ENCODE results near the gene PFDN4. TPM values are rescaled to one million over a fixed set of nuclear protein-coding genes. Genes with fewer than 3 reads are reported as not detected.

Gene PFDN4, protein sequence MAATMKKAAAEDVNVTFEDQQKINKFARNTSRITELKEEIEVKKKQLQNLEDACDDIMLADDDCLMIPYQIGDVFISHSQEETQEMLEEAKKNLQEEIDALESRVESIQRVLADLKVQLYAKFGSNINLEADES
- total RNA-seq = 234 TPM

DNA sequence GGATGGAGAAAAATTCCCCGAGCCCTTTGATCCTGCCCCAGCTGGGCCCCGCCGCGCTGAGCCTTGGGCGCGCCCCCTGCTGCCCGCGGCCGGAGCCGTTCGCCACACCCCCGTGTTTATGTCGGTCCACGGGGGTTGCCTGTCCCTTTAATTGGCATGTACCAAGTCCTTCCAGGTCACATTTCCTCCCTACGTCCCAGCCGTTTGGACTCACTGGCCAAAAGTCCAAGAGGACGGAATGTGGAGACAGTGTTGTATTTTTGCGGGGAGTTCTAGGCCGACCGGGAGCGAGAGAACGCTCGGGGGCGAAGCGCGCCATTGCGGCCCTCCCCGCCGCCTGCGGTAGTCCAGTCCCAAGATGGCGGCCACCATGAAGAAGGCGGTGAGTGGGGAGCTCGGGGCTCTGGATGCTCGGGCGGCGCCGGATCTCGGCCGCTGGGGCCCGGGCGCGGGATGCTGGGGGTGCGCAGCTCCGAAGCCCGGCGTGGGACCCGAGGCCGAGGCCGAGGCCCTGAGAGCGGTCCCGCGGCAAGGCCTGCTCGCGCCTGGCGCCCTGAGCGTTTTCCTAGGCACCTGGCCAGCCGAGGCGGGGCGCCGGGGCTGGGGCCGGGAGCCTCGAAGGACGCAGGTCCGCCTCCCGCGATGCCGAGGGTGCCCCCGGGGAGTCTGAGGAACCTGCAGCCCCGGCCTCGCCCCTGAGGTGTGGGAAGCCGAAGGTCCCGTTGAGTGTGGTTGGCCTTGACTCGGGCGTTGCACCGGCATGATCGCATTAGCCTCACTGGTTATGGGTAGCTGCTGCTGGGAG is at the start of gene PFDN4:
Gene PFDN4 (plus strand): TSS at position 345 of the 805 bp plus-strand sequence. CDS start 14 bp downstream, at position 359.
- FAIRE-seq (no peak), DNase-seq (ENCODE audit: low spot score in 2 of 2) (peak; percentile 89)

DNA sequence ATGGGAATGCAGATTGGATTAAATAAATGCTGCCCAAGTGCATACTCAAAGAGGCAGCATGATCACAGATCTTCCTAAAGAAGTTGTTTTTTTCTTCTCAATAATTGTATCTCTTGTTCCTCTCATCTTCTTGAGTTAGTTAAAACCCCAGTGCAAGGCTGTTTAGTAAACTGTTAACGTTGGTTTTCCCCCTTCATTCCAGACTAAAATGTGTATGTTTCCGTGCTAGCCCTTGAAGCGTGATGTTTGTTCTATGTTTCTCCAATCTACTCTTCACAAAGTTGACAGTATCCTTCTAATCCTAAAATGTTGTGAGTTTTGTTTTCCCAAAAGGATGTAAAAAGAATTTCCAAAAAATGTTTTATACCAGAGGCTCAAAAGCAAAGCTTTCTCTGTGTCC is 49.7 kb upstream of the PFDN4 start:
- DNase-seq (ENCODE audit: low spot score in 2 of 2) (no peak), FAIRE-seq (no peak)

GRCh38 chr20:54158856-54159418 is 49.0 kb upstream of the PFDN4 start:
- FAIRE-seq (no peak), DNase-seq (ENCODE audit: low spot score in 2 of 2) (no peak)

DNA sequence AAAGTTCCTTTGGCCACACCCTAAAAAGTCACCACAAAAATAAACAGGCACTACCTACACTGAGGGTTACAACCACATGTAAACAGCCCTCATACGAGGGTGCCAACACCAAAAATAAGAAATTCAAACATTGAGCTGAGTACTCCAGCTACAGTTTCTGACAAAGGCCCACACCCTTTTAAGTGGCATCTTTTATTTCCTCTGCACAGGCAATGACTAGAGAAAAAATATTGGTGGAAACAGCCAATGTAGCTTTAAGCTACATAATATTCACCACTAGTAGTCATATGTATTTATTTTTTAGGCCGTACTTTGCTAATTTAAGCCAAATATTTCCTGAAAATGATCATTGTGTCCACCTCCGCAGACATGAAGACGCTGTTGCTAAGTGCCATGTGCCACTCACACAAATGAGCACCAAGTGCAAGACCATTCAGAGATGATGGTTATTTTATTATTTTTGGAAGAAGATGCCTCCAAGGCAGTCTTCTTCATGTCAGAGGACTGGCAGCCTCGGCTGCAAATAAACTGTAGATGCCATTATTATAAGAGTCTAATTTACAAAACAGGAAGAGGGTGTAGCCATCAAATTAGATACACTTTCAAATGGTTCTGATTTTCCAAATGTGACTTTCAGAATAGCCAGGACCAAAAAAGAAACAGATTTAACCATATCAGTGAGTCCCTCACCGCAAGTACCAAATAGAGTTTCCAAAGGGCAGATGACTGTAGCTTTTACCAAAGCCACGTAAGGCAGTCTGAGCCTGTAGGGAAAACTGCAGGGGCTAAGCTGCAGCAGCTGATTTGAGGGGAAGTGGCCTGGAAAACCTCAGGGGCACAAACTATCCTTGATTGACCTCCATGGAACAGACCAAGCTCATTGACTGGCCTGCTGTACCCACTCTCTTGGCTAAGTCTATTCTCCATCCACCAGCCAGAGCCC is 47.6 kb upstream of the PFDN4 start:
- no peak for FAIRE-seq

GRCh38 chr20:54161008-54161820 is 46.7 kb upstream of the PFDN4 start:
- DNase-seq (ENCODE audit: low spot score in 2 of 2) = no peak
- no peak for FAIRE-seq

More for the DNA sequence above, 47.6 kb upstream of the PFDN4 start:
- no peak for DNase-seq (ENCODE audit: low spot score in 2 of 2)

GRCh38 chr20:54161821-54162149 is 46.1 kb upstream of the PFDN4 start:
- FAIRE-seq = no peak

DNA sequence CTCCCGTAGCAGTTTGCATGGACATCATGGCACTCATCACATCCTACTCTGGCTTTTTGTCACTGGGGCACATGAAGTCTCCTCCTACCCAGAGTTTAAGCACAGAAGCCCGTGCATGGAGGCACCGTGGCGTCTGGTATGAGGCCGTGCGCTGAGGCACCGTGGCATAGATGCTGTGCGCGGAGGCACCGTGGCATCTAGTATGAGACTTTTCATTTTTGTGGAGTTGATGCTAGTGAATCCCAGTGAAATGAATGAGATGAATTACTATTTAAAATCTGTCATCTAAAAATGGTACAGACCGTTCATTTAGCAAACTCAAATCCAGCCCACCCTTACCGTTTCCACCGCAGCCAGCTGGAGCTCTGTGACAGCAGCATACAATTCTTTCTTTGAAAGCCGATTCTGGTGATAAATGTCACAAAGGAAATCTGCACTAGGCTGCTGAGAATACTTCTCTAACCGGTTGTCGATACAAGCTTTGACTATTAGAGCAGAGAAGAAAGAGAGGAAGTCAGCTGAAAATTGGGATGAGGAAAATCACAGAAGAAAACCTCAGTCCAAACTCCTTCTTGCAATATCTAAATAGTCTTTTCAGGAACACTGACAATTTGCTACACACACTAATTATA is 45.4 kb upstream of the PFDN4 start:
- FAIRE-seq (no peak), DNase-seq (ENCODE audit: low spot score in 2 of 2) (no peak)

More at GRCh38 chr20:54161821-54162149, 46.1 kb upstream of the PFDN4 start:
- DNase-seq (ENCODE audit: low spot score in 2 of 2) = no peak

DNA sequence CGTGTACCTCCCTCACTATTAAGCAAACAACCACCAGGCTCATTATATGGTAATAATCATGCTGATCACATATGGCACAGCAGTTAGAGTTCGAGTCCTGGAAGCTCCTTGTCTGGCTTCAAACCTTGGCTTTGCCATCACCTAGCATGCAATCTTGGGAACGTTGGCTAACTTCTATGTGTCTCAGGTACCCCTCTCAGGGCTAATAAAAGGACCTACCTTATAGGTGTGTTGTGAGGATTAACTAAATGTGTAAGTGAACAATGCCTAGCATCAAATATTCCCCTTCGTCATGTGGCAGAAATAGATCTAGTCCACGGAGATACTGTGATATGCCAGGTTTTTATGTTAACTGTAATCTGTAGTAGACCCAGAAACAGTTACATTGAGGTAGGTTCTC is 44.5 kb upstream of the PFDN4 start:
- FAIRE-seq (no peak), DNase-seq (ENCODE audit: low spot score in 2 of 2) (no peak)

DNA sequence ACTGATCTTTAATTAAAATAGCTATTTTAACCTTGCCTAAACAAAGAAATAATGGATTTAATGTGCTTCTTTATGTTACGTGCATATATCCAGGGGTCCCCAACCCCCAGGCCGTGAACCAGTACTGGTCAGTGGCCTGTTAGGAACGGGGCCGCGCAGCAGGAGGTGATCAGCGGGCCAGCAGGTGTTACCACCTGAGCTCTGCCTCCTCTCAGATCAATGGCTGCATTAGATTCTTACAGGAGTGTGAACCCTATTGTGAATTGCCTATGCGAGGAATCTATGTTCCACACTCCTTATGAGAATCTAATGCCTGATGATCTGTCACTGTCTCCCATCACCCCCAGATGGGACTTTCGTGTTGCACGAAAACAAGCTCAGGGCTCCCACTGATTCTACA is 42.9 kb upstream of the PFDN4 start:
- no peak for DNase-seq (ENCODE audit: low spot score in 2 of 2)
- FAIRE-seq = no peak

DNA sequence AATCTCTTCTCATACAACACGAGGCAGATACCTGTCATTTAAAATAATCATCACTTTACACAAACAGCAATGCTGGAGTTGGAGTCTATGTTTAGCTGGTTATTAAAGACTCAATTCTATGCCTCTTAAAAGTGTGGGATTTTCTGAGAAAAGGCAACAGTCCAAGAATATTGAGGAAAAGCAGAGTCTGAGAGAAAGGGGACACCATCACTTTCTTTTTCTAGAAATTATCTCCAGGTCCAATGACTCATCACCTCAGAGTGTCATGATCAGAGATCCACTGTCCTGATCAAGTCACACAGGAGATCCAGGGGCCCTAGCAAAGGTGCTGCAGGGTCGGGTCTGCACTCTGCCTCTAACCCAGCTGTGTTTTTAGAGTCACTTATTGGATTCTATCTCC is 42.1 kb upstream of the PFDN4 start:
- DNase-seq (ENCODE audit: low spot score in 2 of 2) = no peak
- FAIRE-seq = no peak

DNA sequence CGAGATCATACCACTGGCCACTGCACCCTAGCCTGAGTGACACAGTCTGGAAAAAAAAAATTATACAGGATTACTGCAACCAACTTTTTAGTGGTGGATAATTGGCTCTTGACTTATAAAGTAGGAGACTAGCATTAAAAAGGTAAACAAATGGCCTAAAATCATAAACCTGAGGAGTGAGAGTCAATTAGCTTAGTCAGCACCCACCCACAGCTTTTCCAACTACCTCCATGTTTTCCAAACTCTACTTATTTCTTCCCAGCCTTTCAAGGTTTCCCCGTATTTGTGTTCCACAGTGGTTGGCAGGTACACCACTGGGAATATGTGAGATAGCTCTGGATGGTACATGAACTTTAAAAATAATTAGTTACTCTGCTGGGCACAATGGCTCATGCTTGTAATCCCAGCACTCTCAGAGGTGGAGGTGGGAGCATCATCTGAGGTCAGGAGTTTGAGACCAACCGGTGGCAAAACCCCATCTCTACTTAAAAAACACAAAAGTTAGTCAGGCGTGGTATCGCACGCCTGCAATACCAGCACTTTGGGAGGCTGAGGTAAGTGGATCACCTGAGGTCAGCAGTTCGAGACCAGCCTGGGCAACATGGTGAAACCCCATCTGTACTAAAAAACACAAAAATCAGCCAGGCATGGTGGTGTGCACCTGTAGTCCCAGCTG is 40.8 kb upstream of the PFDN4 start:
- DNase-seq (ENCODE audit: low spot score in 2 of 2) = no peak
- FAIRE-seq = no peak

DNA sequence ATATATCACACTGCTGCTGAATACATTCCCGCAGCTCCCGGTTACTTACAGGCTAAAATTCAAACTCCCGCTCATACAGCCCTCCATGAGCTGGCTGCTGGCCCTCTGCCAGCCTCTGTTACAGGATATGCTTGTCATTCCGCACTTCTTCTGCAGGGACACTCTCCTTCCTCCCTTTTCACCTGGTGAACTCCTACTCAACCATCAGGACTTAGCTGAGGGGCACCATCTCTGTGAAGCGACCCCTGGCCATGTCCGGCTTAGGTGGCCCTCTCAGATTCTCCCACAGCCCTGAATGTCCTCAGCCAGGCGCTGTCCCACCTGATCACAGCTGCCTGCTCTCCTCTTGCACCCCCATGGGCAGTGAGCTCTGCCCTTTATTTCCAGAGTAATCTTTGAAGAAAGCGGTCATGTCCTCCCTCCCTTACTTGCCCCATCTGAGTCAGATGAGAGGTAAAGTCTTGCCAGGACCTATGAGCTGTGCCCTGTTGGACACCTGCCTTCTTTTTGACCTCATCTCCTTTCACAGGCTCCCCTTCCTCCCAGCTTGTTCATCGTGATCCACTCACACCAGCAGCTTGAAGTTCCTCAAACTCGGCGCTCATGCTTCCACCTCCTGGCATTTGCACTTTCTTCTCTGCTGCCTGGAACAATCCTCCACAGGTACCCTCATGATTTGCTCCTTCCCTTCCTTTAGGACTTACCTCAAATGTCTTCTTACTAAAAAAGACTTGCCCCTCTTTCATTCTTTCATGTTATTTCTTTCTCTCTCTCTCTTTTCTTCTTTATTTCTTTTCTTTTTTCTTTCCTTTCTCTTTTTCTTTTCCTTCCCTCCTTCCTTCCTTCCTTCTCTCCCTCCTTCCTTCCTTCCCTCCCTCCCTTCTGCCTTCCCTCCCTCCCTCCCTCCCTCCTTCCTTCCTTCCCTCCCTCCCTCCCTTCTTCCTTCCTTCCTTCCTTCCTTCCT is 39.7 kb upstream of the PFDN4 start:
- no peak for FAIRE-seq
- DNase-seq (ENCODE audit: low spot score in 2 of 2) = no peak

- no peak for DNase-seq (ENCODE audit: low spot score in 2 of 2)
- no peak for FAIRE-seq
Measured at GRCh38 chr20:54168961-54169862, 38.7 kb upstream of the PFDN4 start.

- no peak for FAIRE-seq
Measured at GRCh38 chr20:54170026-54170471, 37.8 kb upstream of the PFDN4 start.

DNA sequence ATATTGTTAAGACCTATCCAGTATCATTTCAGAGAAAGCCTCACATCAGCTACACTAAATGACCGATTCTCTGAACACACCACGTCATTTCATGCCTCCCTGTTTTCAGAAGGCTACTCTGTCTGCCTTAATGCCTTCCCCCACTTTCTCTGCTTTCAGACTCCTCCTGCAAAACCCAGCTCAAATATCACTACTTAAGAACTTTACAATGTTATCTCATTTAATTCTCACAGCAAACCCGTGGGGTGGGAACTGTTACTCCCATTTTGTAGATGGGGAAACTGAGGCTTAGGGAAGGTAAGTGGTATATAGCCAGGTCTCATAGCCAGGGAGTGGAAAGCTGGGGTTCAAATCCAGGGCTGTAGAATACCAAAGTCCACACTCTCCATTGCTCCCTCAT is 36.9 kb upstream of the PFDN4 start:
- FAIRE-seq (no peak), DNase-seq (ENCODE audit: low spot score in 2 of 2) (no peak)

More at GRCh38 chr20:54170026-54170471, 37.8 kb upstream of the PFDN4 start:
- DNase-seq (ENCODE audit: low spot score in 2 of 2) = no peak

GRCh38 chr20:54172532-54172855 is 35.4 kb upstream of the PFDN4 start:
- FAIRE-seq (no peak), DNase-seq (ENCODE audit: low spot score in 2 of 2) (no peak)
